Measurements from ENCODE around the gene CXorf66.
"Not testable (repeated sequence)": the region's sequence is repeated elsewhere in the genome, so short reads cannot be mapped to it uniquely, and the experiment has no call there.

Gene CXorf66, protein sequence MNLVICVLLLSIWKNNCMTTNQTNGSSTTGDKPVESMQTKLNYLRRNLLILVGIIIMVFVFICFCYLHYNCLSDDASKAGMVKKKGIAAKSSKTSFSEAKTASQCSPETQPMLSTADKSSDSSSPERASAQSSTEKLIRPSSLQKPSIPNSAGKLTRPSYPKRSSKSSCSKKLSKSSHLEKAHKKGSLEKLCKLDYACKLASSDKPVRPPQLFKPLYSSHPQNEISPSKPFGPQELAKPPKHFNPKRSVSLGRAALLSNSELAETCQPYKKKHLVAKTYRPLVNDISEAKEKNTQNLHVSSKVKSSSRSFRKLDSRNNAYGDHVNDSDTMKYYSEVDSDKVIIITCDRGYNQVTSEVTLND

DNA sequence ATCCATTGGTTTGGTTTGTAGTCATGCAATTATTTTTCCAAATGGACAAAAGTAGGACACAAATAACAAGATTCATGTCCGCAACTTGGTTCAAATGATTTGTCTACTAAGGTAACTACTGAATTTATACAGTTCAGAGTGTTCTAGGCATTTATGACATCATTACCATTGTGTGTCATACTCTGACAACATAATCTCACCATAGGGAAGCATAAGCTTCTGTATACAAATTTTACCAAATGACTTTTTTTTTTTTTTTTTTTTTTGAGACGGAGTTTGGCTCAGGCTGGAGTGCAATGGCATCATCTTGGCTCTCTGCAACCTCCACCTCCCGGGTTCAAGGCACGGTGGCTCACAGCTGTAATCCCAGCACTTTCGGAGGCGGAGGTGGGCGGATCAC is at the start of gene CXorf66:
CXorf66 (minus strand) TSS at position 101 of the 400 bp plus-strand sequence; CDS start at position 76, 25 bp downstream.
- no peak for DNase-seq (ENCODE audit: low spot score)

DNA sequence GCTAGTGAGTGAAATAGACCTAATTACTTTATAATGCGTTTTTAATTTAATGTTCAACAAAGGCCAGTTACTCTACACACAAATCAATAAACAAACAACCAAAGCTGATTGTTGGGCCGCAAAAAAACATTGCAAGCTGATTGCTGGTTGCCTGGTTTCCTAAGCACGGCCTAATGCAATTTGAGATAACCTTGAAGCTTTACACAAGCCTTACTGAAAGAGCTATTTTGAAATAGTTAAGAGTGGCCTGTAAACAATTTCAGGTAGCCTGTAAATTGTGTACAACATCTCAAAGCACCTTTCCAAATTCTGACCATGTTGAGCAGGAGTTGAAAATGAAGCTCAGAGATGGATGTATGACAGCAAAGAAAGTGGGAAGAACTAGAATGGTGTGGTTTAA is 17.5 kb upstream of the CXorf66 start:
- DNase-seq (ENCODE audit: low spot score): no peak

DNA sequence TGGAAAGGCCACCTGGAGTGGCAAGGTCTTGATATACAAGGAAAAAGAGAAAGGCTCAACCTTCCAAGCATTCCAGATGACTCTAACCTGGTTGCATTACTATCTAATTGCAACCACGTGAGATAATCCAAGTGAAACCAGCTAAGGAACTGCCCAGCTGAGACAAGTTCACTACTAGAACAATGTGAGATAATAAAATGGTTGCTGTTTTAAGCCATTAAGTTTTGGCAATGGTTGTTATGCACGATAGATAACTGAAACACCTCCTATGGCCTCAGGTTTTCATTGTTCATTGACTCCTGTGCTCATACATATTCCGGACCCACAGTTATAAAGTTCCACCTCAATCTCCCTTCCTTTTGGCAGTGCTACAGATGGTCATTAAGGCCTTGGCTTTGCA is 9.2 kb upstream of the CXorf66 start:
- no peak for DNase-seq (ENCODE audit: low spot score)

DNA sequence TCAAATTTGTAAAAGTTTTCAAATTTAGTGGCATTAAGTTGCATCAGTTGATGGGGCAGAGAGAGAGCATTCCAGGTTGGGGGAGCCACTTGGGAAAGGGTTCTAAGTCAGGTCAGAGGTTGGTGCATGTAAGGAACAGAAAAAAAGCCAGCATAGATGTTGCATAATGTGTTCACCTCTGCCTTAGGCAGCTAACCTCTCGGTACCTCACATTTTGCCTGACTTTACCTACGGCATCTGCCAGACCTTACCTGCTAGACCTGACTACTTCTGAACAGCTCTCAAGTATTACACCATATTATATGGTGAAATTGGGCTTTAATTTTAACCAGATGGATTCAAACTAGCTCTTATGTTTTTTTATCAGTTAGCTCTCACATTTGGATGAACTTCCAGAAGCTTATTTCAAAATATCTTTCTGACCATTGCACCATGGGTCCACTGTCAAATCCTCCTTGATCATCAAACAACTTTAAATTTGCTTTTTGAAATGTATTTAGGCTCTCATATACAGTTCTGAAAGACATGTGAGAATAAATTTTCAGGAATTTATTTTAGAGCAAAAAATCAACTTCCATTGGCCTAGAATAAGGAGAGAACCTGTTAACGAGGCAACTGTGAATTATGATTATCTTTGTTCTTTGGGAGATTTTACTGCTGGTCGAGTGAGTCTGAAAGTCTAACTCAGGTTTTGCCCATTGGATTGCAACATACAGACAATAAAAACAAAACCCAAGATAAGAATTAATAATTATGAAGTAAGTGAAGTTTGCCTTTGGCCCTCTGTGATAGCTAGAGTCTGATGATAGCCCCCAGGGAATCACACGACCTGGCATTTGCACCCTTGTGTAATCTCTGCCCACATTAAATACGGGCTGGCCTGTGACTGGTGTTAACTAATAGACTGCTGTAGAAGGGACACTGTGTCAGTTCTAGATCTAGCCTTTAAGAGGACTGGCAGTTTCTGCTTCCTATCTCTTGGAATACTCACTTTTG is 7.6 kb upstream of the CXorf66 start:
- no peak for DNase-seq (ENCODE audit: low spot score)

DNA sequence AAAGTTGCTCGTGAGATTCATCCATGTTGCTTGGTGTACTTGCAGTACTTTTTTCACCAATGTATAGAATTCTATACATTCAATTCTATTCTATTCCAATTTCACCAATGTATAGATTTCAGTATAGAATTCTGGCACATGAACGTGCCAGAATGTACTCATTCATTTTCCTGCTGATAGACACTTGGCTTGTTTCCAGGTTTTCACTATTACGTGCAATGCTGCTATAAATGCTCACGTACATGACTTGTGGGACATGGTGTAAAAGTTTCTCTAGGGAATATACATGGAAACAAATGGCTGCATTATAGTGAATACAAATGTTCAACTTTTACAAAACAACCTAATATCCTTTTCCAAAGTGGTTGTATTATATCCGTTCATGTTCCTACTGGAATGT is 6.8 kb upstream of the CXorf66 start:
- no peak for DNase-seq (ENCODE audit: low spot score)

DNA sequence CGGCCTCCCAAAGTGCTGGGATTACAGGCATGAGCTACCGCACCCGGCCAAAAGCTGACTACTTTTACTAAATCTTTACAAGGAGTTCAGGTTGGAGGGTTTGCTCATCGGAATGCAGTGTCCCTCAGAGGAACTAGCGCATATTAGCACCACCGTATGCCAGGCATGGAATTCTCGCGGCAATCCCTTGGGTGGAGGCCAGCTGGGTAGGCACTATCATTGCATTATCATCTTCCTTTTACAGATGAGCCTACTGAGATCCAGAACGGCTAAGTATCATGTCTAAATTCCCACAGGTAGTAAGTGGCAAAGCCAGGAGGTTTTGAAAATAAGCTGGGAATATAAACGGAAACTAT is 6.1 kb upstream of the CXorf66 start:
- DNase-seq (ENCODE audit: low spot score): no peak

DNA sequence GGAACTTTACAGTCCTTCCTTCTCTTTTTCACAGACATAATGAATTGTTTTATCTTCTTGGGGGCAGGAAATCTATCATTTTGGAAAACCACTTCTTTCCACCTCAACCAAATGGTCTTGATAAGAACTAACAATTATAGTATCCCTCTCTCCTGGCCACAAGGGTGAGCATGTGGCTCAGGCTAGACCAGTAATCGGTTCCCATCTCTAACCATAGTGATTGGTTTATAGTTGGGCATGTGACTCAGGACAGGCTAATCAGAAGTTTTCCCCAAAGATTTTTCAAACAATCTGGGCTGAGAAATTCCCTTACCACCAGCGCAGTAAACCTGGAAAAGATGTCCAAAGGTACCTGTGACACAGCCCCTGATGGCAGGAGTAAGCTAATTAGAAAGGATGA is 4.0 kb upstream of the CXorf66 start:
- DNase-seq (ENCODE audit: low spot score): no peak

DNA sequence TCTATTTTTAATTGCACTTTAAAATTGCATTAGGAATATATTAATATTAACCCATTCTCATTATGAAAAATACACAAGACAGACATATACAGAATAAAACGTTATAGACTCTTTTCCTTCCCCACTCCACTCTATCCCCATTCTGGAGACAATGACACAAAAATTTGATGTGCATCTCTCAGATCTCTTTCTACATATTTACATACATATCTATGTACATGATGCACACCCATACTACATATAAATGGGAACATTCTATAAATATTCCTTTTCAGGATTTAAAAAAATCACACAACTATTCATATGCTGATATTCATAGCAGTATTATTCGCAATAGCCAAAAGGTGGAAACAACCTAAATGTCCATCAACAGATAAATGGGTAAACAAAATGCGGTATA is 2.4 kb upstream of the CXorf66 start:
- DNase-seq (ENCODE audit: low spot score): no peak

DNA sequence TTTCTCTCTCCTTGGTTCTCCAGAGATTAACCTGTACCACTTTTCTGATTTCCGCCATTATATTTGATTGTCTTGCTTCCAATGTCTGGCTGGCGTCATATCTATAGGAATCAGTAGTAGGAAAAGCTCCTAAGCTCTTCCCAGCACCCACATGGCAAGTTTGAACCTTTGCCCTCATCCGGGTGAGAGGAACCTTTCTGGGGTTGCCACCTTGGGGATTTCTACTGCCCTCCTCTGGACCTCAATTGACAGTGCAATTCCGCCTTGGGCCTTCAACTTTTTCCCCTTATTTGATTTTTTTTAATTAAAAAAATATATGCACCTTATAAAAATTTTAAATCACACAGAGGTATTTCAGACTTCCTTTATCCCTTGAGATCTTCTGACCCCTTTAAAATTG is 2.0 kb upstream of the CXorf66 start:
- no peak for DNase-seq (ENCODE audit: low spot score)

DNA sequence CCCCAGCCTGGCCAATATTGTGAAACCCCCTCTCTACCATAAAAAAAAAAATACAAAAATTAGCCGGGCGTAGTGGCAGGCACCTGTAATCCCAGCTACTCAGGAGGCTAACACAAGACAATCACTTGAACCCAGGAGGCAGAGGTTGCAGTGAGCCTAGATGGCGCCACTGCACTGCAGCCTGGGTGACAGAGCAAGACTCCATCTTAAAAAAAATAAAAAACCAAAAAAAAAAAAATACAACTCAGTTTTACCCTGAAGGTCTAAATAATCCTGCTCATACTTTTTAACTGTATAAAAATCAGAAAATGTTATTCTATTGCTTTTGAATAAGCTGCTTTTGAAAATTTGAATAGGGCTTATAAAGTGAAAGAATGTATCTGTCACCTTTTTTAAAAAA is 838 bp upstream of the CXorf66 start:
- DNase-seq (ENCODE audit: low spot score): not testable (repeated sequence)

DNA sequence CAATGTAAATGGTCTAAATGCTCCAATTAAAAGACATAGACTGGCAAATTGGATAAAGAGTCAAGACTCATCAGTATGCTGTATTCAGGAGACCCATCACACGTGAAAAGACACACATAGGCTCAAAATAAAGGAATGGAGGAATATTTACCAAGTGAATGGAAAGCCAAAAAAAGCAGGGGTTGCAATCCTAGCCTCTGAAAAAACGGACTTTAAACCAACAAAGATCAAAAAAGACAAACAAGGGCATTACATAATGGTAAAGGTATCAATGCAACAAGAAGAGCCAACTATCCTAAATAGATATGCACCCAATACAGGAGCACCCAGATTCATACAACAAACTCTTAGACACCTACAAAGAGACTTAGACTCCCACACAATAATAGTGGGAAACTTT is 4.2 kb downstream of the CXorf66 start:
- not testable (repeated sequence) for DNase-seq (ENCODE audit: low spot score)

DNA sequence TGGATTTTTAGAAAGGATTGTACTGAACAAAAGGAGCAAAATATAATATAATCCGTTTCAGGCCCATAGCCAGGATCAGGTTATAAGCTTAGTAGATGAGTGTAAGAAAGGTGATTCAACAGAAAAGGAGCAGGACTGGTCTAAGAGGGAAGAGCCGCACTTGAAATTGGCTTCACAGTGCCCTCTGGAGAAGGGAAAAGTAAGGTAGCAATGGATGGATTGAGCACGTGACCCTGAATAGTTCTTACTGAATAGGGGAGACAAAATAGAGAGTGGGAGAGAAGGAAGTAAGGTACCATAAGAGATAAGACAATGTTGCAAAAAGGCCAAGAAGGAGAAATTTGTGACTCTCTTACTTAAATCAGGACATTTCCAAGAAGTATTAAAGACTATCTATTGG is 15.6 kb downstream of the CXorf66 start:
- no peak for DNase-seq (ENCODE audit: low spot score)

DNA sequence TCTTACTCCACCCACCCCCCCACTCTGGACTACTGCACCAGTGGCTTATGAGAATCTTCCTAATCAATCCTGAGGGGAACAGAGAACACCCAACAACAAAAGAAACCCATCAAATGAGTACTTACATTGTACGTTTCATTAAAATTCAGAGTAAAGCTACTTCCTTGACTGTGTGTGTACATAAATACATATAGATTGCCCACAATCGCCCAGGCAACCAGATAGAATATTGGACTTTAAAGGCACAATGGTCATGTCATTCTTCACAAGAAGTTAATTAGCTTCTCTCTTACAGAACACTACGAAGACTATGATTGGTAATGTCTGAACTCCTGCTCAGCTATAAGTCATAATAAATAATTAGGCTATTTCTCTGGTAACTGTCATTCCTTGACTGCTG is 20.2 kb downstream of the CXorf66 start:
- no peak for DNase-seq (ENCODE audit: low spot score)

DNA sequence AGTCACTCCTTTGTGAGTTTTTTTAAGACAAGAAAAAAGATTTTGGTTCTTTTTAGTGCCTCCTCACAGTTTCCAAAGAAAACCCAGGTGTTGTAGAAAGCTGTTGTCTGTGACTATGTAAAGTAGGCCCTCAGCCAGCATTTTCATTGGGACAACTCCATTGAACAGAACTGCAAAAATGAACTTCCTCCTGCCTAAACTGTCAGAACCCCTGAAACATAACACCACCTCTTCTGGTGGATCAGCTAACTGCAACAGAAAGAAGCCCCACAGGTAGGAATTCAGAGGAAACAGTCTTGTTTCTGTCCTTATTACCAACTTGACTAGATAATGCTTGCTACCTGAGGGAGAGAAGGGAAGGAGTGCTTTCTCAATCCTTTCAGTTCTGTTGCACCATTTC is 29.1 kb downstream of the CXorf66 start:
- DNase-seq (ENCODE audit: low spot score): no peak

DNA sequence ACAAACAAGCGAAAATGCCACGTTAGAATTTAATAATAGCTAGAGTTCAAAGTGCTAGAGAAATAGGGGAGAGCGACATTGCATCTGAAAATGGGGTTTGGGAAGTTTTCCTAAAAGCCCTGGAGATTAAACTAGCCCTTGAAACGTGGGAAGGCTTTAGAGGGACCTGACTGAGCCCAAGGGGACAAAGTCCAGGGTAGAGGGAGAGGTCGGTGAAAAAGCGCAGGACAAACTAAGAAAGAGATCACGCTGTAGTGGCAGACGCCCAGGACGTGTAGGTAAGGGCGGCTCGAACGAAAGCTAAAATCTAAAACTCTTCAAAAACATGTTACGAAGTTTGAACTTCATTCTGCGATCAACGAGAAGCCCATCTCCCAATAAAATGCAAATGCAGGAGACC is 31.4 kb downstream of the CXorf66 start:
- no peak for DNase-seq (ENCODE audit: low spot score)

DNA sequence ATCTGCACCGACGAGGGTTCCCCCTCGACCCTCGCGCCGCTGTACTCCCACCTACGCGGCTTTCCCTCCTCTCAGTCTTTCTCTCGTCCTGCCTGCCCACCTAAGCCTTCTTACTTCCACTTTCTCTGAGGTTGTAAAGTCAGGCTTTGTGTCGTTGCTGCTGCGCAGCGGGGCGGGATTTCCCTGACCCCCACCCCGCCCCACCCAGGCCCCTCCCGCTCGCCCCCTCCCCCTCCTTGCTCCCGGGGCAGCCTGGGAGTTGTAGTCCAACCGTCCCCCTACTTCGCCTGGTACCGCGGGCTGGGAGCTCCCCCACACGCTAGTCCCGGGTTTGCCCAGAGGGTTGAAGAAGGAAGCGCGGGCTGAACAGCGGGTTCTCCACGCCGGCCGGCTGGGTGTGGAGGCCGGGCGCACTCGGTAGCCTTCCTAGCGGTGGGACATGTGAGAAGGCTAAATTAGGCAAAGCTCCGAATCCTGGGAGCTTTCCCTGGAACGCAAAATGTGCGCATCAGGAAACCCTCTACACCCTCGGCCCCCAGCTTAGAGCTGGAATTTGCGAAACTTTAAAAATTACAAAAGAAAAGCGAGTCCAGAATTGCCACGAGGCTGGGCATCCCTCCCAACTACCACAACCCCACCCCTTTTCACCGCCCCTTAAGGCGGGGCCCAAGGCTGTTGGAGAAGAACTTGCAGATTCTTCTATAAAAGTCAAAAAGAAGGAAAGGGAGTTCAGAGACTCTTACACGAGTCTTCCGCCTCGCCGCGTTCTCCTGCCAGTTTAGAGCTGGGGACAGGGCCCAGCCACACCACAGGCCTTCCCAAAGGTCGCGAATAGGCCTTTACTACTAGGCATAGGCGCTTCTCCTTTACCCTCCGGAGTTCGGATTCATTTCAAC is 32.2 kb downstream of the CXorf66 start, which contains the start of gene ATP11C:
ATP11C (minus strand) TSS at position 153 of the 896 bp plus-strand sequence. CDS start 1,011 bp downstream, outside the sequence.
- DNase-seq (ENCODE audit: low spot score): peak; percentile 88

DNA sequence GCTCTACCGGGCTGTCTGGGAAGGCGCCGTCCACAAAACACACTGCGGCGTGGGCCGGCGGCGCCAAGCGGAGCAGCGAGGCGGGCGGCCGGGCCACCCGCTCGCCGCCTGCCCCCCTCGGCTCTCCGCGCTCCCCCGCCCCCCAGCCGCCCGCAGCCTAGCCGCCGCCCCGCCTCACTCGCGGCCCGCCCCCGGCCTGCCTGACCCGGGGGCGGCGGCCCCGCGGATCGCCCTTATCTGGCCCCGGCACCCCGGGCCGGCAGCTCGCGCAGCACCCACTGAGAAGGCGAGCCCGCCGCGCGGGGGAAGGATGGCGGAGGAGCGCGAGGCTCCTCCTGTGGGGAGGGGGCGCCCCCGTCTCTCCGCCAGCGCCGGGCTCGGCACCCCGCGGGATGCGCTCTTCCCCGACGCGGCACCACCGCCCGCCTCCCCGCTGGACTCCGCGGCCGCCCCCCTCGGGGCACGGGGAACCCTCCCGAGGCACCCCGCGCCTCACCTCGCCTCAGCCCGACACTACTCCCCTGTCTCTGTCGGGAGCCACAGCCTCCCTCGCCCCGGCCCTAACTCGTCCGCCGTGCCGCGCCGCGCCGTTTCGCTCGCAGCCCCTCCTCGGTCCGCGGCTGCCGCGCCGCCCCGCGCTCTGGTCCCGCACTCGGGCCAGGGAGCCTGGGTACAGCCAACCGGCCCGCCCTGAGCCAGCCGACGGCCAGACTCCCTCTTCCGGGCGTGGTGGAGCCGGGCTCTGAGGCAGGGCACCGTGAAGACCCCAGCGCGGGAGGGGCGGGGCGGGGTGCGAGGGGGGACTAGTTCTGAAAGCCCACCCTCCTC is 33.0 kb downstream of the CXorf66 start:
- DNase-seq (ENCODE audit: low spot score): peak; percentile 68

DNA sequence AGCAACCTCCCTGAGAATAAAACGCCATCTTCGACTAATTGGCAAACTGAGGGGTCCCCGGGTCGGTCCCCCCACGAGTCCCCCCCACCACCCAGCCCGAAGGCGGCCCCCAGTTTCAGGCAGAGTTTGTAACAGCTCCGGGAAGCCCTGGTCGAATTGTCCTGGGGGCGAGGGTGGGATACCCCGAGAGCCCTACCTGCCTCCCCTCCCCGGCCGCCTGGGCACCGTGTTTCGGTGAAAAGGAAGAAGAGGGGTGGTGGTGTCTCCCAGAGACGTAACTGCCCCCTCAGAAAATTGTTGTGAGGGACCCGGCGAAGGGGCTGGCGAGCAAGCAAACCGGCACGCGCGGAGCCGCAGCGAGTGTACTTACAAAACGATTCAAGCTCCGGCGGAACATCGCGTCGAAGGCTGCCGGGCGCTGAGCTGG is 33.7 kb downstream of the CXorf66 start:
- DNase-seq (ENCODE audit: low spot score): peak; percentile 57

DNA sequence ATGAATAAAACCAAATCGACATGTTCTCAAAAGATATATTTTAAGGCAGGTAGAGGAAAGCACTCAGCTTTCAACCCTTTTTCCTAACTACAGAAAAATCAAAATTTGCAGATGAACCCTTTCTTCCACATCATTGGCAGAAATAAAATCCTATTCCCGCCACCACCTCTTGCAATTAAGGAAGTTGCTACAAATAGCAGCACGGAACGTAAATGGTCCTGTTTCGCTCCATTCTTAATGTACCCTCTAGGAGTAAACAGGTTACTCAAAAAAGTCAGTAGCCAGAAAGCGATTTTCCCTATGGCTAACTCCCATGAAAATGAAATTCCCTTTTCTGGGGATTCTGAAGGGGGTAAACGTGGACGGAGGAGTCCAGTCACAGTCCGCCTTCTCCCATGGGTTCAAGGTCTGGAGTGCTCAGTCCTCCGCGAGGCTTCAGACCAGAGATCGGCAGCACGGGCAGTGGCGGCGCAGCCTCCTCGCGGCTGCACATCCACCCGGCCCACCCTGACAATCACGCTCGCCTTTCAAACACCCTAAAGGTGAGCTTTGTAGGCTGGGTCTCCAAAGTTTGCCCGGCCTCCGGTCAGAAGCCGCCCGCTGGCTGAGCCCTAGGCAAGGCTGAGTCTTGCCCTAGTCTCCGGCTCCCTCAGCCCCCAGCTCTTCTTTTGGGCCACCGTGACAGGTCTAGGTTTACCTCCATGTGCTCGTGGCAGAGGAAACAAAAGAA is 34.2 kb downstream of the CXorf66 start:
- peak; percentile 45 for DNase-seq (ENCODE audit: low spot score)

DNA sequence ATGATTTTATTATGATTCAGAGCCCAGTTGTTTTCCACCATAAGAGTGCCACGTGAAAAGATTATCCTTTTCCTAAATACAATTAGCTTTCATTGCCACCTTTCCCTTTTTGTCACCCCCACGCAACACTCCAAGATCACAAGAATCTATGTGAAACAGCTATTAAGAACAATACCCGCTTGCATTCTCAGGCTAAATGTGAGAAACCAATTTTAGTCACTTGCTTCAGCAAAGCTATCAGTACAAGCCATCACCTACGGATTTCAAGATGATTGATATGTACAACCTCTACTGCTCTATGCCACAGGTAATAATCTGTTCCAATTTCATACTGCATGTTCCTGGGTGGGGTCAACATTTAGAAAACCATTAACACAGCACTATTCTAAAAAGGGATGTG is 34.9 kb downstream of the CXorf66 start:
- no peak for DNase-seq (ENCODE audit: low spot score)
